Limb (tissue), 2 donors: ENCODE measurements around the gene ZFP28.

Experiments
- DNase-seq, 2 donors: peaks; one replicate each; pipeline ENCODE4 v3.0.0-alpha.2; 2016; ENCODE audit errors: extremely low spot score in 2 of 2

The ZFP28 gene

DNA sequence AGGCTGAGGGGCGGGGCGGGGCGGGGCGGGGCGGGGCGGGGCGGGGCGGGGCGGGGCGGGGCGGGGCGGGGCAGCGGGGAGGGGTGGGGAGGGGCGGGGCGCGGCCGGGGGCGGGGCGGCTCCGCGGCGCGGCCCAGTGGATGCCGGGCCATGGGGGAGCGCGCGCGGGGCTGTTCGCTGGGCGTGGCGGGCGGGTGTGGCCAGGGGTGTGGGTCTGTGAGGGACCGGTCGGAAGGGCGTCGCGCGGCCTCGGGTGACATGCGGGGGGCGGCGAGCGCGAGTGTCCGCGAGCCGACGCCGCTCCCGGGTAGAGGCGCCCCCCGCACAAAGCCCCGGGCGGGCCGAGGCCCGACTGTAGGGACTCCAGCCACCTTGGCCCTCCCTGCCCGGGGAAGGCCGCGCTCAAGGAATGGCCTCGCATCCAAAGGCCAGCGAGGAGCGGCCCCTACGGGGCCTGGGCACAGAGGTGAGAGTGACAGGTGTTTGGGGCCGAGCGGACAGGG lies at the start of gene ZFP28:
ZFP28 (plus strand) TSS at position 188 of the 503 bp plus-strand sequence; CDS start at position 259, 71 bp downstream.
- peak in 1 of 2 donors; percentile 73 for DNase-seq

GRCh38 chr19:56491399-56491798 lies 47.3 kb upstream of the ZFP28 start:
- DNase-seq = no peak

- no peak for DNase-seq
These were observed 34.2 kb upstream of the ZFP28 start for GRCh38 chr19:56504581-56504980.

DNA sequence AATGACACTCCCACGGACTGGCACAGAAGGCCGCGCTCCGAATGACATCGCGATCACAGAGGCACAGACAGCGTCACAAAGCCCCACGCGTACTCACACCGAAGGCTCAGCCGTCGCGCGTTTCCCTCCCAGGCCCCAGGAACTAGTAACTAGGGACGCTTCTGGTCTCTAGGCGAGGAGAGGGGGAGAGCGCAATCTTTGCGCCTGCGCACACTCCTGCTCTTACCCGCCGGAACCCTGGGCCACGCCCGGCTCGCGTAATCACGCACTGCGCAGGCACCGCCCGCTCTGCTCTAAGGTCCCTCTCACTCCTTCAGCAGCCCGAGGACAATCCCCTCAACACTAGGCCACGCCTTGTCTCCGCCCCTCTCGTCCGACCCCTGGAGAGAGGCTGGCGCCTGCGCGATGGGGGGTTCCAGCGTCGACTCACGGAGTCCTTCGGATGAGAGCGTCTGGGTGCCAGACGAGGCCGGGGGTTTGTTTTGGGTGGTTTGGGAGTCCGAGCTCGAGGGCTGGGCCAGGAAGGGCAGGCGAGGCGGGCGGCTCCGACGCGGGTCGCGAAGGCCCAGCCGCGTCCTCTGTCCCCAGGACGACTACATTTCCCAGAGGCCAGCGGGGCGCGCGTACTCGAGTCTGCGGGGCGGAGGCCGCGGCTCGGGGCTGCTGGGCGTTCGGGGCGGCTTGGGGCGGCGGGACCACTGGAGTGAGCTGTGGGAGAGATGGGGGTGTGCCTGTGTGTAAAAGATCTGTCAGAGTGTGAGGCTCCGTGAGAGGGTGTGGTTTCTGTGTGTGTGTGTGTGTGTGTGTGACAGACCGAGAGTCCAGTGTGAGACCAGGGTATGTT lies 31.1 kb upstream of the ZFP28 start, which contains the start of gene ZNF471:
ZNF471 (plus strand) TSS at position 410 of the 844 bp plus-strand sequence. CDS start 3,717 bp downstream, outside the sequence.
- DNase-seq = peak; percentile 98 to 100

- DNase-seq = no peak
These were observed 30.4 kb upstream of the ZFP28 start for GRCh38 chr19:56508290-56508778.

- DNase-seq = no peak
These were observed 13.4 kb upstream of the ZFP28 start for GRCh38 chr19:56525214-56525860.

DNA sequence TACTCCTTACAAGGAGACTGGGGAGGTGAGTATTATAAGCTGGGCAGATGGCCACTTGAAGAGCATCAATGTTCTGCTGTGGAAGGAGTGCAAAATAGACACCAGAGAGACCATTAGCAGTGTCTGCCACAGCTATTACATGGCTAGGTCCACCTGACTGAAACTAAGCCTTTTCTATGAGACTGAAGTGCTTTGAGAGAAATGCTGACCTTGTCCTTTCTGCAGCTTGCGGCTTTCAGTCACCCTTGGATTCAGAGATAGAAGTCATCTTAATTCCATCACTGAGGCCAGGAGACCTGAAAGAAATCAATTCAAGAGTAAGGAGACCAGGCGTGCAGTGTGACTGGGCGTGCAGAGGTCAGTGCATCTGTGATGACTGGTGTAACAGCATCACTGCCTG lies 1.3 kb upstream of the ZFP28 start:
- no peak for DNase-seq

- DNase-seq = peak; percentile 92 to 96
These were observed 441 bp upstream of the ZFP28 start for GRCh38 chr19:56538254-56538760.

DNA sequence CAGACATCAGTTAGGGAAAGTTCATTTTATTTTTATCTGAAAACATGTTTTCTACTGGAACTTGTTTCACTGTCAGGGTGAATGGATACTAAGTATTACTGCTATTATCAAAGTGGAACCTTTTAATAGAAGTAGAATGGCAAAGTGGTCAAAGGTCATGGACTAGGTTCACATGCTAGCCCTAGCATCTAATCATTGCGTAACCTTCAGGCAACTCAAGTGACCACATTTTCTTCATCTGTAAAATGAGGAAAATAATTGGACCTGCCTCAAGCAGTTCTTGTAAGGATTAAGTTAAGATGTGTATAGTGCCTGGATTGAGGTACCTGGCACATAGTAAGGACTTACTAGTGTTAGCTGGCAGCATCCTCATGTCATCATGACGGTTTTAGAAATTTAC lies 5.0 kb downstream of the ZFP28 start:
- DNase-seq = no peak

DNA sequence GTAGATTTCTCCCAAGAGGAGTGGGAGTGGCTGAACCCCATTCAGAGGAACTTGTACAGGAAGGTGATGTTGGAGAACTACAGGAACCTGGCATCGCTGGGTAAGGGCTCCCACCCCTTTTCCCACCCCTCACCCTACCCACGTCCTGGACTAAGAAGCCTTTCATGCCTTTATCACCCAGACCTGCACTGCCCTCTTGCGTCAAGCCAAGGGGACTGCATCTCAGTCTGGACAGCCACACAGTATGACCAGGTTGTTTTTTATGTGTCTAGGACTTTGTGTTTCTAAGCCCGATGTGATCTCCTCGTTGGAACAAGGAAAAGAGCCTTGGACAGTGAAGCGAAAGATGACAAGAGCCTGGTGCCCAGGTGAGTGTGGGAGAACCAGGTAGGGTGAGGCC lies 8.8 kb downstream of the ZFP28 start:
- DNase-seq = no peak

GRCh38 chr19:56554272-56554869 lies 15.6 kb downstream of the ZFP28 start:
- DNase-seq = no peak

GRCh38 chr19:56562766-56563165 lies 24.0 kb downstream of the ZFP28 start:
- no peak for DNase-seq

DNA sequence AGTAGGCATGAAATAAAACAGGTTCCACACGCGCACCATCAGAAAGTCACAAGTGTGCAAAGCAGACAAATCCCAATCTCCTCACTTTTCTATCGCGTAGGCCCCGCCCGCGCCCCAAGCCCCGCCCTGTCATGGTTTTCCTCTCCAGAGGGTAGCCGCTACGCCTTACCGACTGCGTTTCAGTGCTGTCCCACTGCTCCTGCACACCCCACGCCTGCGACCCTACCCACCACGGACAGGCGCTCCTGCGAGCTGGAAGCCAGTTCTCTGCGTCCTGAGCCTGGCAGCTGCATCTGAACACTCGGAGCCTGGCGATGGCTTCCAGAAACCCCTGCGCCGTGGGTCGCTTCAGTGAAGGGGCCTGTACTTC lies 28.1 kb downstream of the ZFP28 start:
- DNase-seq = peak in 1 of 2 donors; percentile 36

- peak; percentile 93 to 94 for DNase-seq
These were observed 28.7 kb downstream of the ZFP28 start, which contains the start of gene ZNF470 for GRCh38 chr19:56567274-56568120. TSS of gene ZNF470 (plus strand) at chr19:56567468. CDS start at chr19:56570312, 2,844 bp downstream.

- DNase-seq = no peak
These were observed 33.8 kb downstream of the ZFP28 start for GRCh38 chr19:56572589-56572988.

GRCh38 chr19:56573914-56574313 lies 35.2 kb downstream of the ZFP28 start:
- no peak for DNase-seq

- no peak for DNase-seq
These were observed 39.2 kb downstream of the ZFP28 start for GRCh38 chr19:56577719-56578602.

DNA sequence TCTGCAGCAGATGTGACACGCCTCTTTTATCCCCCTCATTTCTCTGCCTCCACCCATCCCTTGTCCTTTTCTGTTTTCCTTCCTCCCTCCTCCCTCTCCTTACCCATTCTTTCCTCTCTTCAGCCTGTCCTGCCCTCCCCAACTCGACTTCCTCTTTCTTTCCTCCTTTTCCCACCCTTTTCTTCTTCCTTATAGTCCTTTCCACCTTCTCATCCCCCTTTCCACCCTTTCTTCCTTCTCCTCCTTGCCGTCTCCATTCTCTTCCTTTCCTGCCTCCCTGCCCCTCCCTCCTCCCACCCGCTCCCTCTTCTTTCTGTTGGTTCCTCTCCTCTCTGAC lies 55.7 kb downstream of the ZFP28 start:
- DNase-seq = no peak

DNA sequence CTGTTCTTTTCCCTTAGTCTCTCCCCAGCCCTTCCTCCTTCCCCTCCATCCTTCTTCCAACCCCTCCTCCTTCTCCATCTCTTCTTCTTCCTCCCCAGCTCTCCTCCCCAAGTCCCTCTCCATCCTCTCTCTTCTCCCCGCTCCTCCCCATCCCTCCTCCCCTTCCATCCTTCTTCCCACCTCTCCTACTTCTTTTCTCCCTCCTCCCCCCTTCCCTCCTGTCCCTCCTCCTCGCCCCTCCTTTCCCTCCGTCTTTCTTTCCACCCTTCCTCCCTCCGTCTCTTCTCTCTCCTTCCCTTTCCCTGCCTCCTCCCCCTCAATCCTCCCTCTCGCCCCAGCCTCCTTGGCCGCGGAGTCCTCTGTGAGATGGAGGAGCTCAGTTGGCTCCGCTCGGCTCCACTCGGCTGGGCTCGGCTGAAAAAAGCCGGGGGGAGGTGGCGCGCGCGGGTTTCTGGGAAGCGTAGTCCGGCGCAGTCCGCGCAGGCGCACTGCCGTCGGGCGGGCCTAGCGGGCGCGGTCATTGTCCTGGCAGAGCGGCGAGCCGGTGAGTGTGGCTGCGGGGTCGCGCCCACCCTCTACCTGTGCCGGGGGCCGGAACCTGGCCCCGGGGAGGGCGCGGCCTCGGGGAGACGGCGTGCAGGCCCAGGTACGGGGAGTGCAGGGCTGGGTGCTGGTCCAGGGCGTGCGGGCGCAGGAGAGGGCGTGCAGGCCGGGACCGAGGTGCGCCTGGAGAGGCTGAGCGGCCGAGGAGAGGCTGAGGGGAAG lies 56.2 kb downstream of the ZFP28 start, which contains the start of gene ZNF71:
ZNF71 (plus strand) TSS at position 520 of the 765 bp plus-strand sequence. CDS start 6,257 bp downstream, outside the sequence.
- DNase-seq = peak; percentile 89 to 95
